ENCODE data around the gene PSG2.
"Not testable (repeated sequence)": the region's sequence is repeated elsewhere in the genome, so short reads cannot be mapped to it uniquely, and the experiment has no call there.

- not testable (repeated sequence) for TF ChIP-seq EZH2 (IDR thresholded peaks at IDR 0.05; ENCODE audit: borderline replicate concordance, low read length); CTCF (IDR thresholded peaks at IDR 0.05; ENCODE audit: low read length)
Observed at GRCh38 chr19:43115548-43115947, 33.0 kb upstream of the PSG2 start.
